ENCODE measurements around the gene BMP8B.
A peak's percentile ranks its signal among the peaks of the same experiment; 100 is the strongest.

Gene BMP8B

DNA sequence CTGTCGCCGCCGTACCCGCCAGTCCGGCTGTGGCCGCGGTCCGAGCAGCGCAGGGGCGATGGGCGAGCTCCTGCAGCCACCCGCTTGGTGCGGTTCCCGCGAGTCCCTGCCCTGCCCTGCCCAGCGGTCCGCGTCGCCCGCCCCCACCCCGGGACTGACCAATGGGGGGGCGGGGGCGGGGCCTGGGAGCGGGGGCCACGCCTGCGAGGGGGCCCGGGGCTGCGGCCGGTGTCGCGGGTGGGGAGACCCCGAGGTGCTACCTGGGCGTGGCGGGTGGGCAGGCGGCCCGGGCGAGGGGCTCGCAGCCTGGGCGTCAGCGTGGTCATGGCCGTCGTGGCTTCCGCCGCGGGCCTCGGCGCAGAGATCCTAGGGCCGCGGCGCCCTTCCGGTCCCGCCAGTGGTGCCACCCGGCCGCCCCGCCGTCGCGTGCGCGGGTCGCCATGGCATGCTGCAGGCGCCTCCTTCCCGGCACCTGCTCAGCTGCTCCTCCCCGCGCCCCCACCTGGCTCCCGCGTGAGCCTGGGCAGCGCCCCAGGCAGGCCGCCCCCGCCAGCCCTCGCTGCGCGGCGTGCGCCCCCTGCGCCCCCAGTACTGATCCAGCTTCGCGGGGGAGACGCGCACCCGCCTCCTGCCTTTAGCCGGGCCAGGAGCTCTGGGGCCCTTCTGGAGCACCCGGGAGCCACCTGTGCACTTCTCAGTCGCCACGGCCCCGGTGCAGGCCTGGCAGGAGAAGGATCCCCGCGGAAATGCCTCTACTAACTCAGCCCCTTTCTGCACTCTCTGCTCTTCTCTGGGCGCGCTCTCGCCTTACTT lies at the start of gene BMP8B (continued):
- TF ChIP-seq, protein P1, sequence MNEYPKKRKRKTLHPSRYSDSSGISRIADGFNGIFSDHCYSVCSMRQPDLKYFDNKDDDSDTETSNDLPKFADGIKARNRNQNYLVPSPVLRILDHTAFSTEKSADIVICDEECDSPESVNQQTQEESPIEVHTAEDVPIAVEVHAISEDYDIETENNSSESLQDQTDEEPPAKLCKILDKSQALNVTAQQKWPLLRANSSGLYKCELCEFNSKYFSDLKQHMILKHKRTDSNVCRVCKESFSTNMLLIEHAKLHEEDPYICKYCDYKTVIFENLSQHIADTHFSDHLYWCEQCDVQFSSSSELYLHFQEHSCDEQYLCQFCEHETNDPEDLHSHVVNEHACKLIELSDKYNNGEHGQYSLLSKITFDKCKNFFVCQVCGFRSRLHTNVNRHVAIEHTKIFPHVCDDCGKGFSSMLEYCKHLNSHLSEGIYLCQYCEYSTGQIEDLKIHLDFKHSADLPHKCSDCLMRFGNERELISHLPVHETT (tag by site-specific recombination; IDR thresholded peaks at IDR 0.05), result no peak
- TF ChIP-seq ZNF302 (tag by site-specific recombination; IDR thresholded peaks at IDR 0.05; ENCODE audit: low read depth) (no peak), ZXDB (tag by site-specific recombination; IDR thresholded peaks at IDR 0.05) (peak; percentile 82), ZNF394 (tag by site-specific recombination; IDR thresholded peaks at IDR 0.05; ENCODE audit: borderline replicate concordance) (peak; percentile 26; the same call in 1 of the 2 replicates), PATZ1 (tag by site-specific recombination; IDR thresholded peaks at IDR 0.05) (peak; percentile 48; the same call in 1 of the 2 replicates), GLIS1 (tag by site-specific recombination; IDR thresholded peaks at IDR 0.05) (peak; percentile 86), KLF17 (tag by site-specific recombination; IDR thresholded peaks at IDR 0.05) (peak; percentile 67; the same call in 1 of the 2 replicates), ZNF140 (tag by site-specific recombination; IDR thresholded peaks at IDR 0.05) (no peak), ZNF513 (tag by site-specific recombination; IDR thresholded peaks at IDR 0.05) (no peak; the same call in 1 of the 2 replicates), ZNF785 (tag by site-specific recombination; IDR thresholded peaks at IDR 0.05) (no peak), ZNF776 (tag by site-specific recombination; IDR thresholded peaks at IDR 0.05; ENCODE audit: borderline replicate concordance) (no peak), SCRT2 (tag by site-specific recombination; IDR thresholded peaks at IDR 0.05) (peak; percentile 82), YY1 (tag by site-specific recombination; IDR thresholded peaks at IDR 0.05) (peak; percentile 40; the same call in 1 of the 2 replicates), ZBTB20 (tag by site-specific recombination; IDR thresholded peaks at IDR 0.05) (peak; percentile 90), KLF10 (tag by site-specific recombination; IDR thresholded peaks at IDR 0.05) (peak; percentile 50; the same call in 1 of the 2 replicates), ZNF133 (tag by site-specific recombination; IDR thresholded peaks at IDR 0.05) (no peak), ZNF175 (tag by site-specific recombination; IDR thresholded peaks at IDR 0.05) (no peak), ZNF596 (tag by site-specific recombination; IDR thresholded peaks at IDR 0.05) (peak; percentile 49; the same call in 1 of the 2 replicates), GLIS2 (tag by site-specific recombination; IDR thresholded peaks at IDR 0.05) (peak; percentile 82), ZFHX2 (tag by site-specific recombination; conservative IDR thresholded peaks at IDR 0.05) (peak; percentile 78), KLF1 (tag by site-specific recombination; IDR thresholded peaks at IDR 0.05) (peak; percentile 69; the same call in 1 of the 2 replicates), SP3 (tag by site-specific recombination; IDR thresholded peaks at IDR 0.05) (peak; percentile 59), ZNF561 (tag by site-specific recombination; IDR thresholded peaks at IDR 0.05; ENCODE audit: borderline replicate concordance) (peak; percentile 69; the same call in 1 of the 2 replicates), ZNF660 (tag by site-specific recombination; IDR thresholded peaks at IDR 0.05) (0 out of 2 replicates have a peak, but pooled peaks have one; percentile 25), ZNF600 (tag by site-specific recombination; IDR thresholded peaks at IDR 0.05) (no peak), ZBTB8A (tag by site-specific recombination; IDR thresholded peaks at IDR 0.05) (peak; percentile 80), ZNF530 (tag by site-specific recombination; IDR thresholded peaks at IDR 0.05; ENCODE audit: low read depth) (no peak)
- TF ChIP-seq, protein P2, sequence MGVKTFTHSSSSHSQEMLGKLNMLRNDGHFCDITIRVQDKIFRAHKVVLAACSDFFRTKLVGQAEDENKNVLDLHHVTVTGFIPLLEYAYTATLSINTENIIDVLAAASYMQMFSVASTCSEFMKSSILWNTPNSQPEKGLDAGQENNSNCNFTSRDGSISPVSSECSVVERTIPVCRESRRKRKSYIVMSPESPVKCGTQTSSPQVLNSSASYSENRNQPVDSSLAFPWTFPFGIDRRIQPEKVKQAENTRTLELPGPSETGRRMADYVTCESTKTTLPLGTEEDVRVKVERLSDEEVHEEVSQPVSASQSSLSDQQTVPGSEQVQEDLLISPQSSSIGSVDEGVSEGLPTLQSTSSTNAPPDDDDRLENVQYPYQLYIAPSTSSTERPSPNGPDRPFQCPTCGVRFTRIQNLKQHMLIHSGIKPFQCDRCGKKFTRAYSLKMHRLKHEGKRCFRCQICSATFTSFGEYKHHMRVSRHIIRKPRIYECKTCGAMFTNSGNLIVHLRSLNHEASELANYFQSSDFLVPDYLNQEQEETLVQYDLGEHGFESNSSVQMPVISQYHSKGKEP (tag by site-specific recombination; IDR thresholded peaks at IDR 0.05), result 0 out of 2 replicates have a peak, but pooled peaks have one; percentile 21
- TF ChIP-seq, protein P3, sequence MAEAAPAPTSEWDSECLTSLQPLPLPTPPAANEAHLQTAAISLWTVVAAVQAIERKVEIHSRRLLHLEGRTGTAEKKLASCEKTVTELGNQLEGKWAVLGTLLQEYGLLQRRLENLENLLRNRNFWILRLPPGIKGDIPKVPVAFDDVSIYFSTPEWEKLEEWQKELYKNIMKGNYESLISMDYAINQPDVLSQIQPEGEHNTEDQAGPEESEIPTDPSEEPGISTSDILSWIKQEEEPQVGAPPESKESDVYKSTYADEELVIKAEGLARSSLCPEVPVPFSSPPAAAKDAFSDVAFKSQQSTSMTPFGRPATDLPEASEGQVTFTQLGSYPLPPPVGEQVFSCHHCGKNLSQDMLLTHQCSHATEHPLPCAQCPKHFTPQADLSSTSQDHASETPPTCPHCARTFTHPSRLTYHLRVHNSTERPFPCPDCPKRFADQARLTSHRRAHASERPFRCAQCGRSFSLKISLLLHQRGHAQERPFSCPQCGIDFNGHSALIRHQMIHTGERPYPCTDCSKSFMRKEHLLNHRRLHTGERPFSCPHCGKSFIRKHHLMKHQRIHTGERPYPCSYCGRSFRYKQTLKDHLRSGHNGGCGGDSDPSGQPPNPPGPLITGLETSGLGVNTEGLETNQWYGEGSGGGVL (tag by site-specific recombination; IDR thresholded peaks at IDR 0.05), result peak; percentile 32
